ENCODE results near the gene SCN4B.

Gene SCN4B

DNA sequence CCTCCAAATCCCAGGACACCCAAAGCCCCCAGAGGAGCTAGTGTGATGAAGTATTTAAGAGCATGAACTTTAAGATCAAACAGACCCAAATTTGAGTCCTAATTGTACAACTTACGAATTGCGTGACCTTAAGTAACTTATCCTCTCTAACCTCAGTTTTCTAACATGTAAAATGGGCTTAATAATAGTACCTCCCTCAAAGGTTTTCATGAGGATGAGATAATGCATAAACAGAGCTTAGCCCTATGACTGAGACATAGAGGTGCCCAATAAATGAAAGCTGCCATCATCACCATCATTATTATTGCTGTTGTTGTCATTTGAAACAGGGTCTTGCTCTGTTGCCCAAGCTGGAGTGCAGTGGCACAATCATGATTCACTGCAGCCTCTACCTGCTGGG is 14.6 kb upstream of the SCN4B start:
- TF ChIP-seq EZH2 (IDR thresholded peaks at IDR 0.05; ENCODE audit: borderline replicate concordance, low read depth, low read length, severe bottlenecking) = no peak
- TF ChIP-seq, protein P1, sequence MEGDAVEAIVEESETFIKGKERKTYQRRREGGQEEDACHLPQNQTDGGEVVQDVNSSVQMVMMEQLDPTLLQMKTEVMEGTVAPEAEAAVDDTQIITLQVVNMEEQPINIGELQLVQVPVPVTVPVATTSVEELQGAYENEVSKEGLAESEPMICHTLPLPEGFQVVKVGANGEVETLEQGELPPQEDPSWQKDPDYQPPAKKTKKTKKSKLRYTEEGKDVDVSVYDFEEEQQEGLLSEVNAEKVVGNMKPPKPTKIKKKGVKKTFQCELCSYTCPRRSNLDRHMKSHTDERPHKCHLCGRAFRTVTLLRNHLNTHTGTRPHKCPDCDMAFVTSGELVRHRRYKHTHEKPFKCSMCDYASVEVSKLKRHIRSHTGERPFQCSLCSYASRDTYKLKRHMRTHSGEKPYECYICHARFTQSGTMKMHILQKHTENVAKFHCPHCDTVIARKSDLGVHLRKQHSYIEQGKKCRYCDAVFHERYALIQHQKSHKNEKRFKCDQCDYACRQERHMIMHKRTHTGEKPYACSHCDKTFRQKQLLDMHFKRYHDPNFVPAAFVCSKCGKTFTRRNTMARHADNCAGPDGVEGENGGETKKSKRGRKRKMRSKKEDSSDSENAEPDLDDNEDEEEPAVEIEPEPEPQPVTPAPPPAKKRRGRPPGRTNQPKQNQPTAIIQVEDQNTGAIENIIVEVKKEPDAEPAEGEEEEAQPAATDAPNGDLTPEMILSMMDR (IDR thresholded peaks at IDR 0.05; ENCODE audit: borderline replicate concordance, extremely low read depth, low read length, poor library complexity, severe bottlenecking) = no peak
- H3K9ac ChIP-seq (ENCODE audit: low read depth, low read length) = no peak overlapping the region
- H3K27me3 ChIP-seq (ENCODE audit: insufficient read depth, low read length, poor library complexity) = peaks cover 14% of the 10 kb centered on the region
- H3K4me2 ChIP-seq (ENCODE audit: insufficient read depth, low read length) = no peak overlapping the region
- H4K20me1 ChIP-seq (ENCODE audit: insufficient read depth, low read length) = no peaks in the 10 kb centered on the region; the same call in 1 of the 2 replicates
- H2AFZ ChIP-seq (ENCODE audit: low read depth, low read length) = no peak overlapping the region
- DNase-seq = no peak
- H3K79me2 ChIP-seq (ENCODE audit: insufficient read depth, low read length) = no peaks in the 10 kb centered on the region
- peaks cover 8% of the 10 kb centered on the region for H3K4me1 ChIP-seq (ENCODE audit: insufficient read depth, low read length)
- H3K9me3 ChIP-seq (ENCODE audit: insufficient read depth, low read length, severe bottlenecking) = no peaks in the 10 kb centered on the region
- H3K36me3 ChIP-seq (ENCODE audit: insufficient read depth, low read length) = no peaks in the 10 kb centered on the region
- no peak overlapping the region for H3K4me3 ChIP-seq (ENCODE audit: low read depth in 1 of 2, low read length in 2 of 2)
- no peak for ATAC-seq (ENCODE audit: insufficient read depth, low read depth)
- no peak overlapping the region for H3K27ac ChIP-seq (ENCODE audit: low read length)

DNA sequence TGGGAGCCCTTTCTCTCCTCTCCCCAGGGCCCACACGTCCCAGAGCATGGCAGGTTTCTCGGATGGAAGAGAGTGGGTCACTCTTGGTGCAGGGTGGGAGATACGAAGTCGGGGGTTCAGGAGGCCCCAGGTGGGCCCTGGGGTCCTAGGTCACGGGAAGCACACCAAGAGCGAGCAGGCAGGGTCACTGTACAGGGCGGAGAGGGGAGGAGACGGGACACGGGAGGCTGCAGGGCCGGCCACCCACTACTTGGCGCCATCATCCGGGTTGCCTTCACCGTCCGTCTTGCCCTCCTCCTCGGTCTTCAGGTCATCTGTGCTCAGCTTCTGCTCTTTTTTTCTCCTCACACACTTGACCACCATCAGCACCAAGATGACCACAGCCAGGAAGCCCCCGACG is 14.0 kb upstream of the SCN4B start:
- no peak for ATAC-seq (ENCODE audit: insufficient read depth, low read depth)
- peaks cover 18% of the 10 kb centered on the region for H3K27me3 ChIP-seq (ENCODE audit: insufficient read depth, low read length, poor library complexity)

DNA sequence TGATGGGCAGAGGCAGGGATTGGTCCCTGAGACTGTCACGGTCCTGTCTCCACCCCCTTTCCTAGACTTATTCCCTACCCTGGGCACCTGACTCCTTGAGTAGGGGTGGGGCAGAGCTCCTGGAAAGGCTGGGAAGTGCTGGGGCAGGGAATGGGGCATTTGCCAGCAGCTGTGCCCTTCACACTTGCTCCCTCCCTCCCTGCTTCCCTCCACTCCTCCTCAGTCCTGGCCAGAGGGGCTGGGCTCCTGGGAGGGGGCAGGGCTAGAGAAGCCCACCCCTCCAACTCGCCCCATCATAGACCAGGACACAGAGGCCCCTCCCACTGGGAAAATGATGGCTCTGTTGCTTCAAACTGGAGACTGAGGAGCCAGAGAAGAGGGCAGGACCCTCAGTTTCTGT is 12.3 kb upstream of the SCN4B start:
- H3K27me3 ChIP-seq (ENCODE audit: insufficient read depth, low read length, poor library complexity) = peaks cover 26% of the 10 kb centered on the region
- no peaks in the 10 kb centered on the region for H3K79me2 ChIP-seq (ENCODE audit: insufficient read depth, low read length)
- no peak for ATAC-seq (ENCODE audit: insufficient read depth, low read depth)
- no peak for DNase-seq
- no peaks in the 10 kb centered on the region for H4K20me1 ChIP-seq (ENCODE audit: insufficient read depth, low read length)
- no peak overlapping the region for H3K27ac ChIP-seq (ENCODE audit: low read length)
- no peak overlapping the region for H3K4me3 ChIP-seq (ENCODE audit: low read depth in 1 of 2, low read length in 2 of 2)
- no peaks in the 10 kb centered on the region for H3K9me3 ChIP-seq (ENCODE audit: insufficient read depth, low read length, severe bottlenecking)
- no peak overlapping the region for H3K9ac ChIP-seq (ENCODE audit: low read depth, low read length)
- H2AFZ ChIP-seq (ENCODE audit: low read depth, low read length) = no peak overlapping the region
- no peaks in the 10 kb centered on the region for H3K4me1 ChIP-seq (ENCODE audit: insufficient read depth, low read length)
- no peak overlapping the region for H3K4me2 ChIP-seq (ENCODE audit: insufficient read depth, low read length)
- no peaks in the 10 kb centered on the region for H3K36me3 ChIP-seq (ENCODE audit: insufficient read depth, low read length)
- TF ChIP-seq, protein P1 (IDR thresholded peaks at IDR 0.05; ENCODE audit: borderline replicate concordance, extremely low read depth, low read length, poor library complexity, severe bottlenecking) = no peak
- TF ChIP-seq EZH2 (IDR thresholded peaks at IDR 0.05; ENCODE audit: borderline replicate concordance, low read depth, low read length, severe bottlenecking) = no peak

More for the DNA sequence above, 14.0 kb upstream of the SCN4B start:
- Histone ChIP-seq H3K9me3 (ENCODE audit: insufficient read depth, low read length, severe bottlenecking) (no peaks in the 10 kb centered on the region), H2AFZ (ENCODE audit: low read depth, low read length) (no peak overlapping the region), H3K4me2 (ENCODE audit: insufficient read depth, low read length) (no peak overlapping the region), H3K36me3 (ENCODE audit: insufficient read depth, low read length) (no peaks in the 10 kb centered on the region), H3K79me2 (ENCODE audit: insufficient read depth, low read length) (no peaks in the 10 kb centered on the region), H3K4me3 (ENCODE audit: low read depth in 1 of 2, low read length in 2 of 2) (no peak overlapping the region), H3K27ac (ENCODE audit: low read length) (no peak overlapping the region), H3K9ac (ENCODE audit: low read depth, low read length) (no peak overlapping the region), H4K20me1 (ENCODE audit: insufficient read depth, low read length) (no peaks in the 10 kb centered on the region; the same call in 1 of the 2 replicates), H3K4me1 (ENCODE audit: insufficient read depth, low read length) (peaks cover 4% of the 10 kb centered on the region)
- no peak for DNase-seq
- TF ChIP-seq, protein P1 (IDR thresholded peaks at IDR 0.05; ENCODE audit: borderline replicate concordance, extremely low read depth, low read length, poor library complexity, severe bottlenecking) = no peak
- no peak for TF ChIP-seq EZH2 (IDR thresholded peaks at IDR 0.05; ENCODE audit: borderline replicate concordance, low read depth, low read length, severe bottlenecking)

DNA sequence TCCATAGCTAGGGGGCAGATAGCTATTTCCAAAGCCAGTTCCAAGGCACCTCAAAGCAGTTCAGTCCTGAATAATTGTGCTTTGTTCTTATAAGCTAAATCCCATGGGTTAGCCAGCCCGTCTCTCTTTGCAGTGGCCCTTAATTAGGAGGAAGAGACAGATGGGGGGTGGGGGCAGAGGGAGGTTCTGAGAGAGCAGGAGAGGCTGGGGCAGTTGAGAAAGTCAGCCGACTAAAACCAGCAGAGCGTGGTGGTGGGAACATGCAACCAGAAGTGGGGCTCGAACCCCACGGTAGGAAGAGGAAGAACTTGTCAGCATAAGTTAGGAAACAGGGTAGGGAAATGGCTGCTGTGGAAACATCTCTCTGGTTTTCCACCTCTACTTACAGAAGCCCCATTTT is 10.9 kb upstream of the SCN4B start:
- TF ChIP-seq, protein P1 (IDR thresholded peaks at IDR 0.05; ENCODE audit: borderline replicate concordance, extremely low read depth, low read length, poor library complexity, severe bottlenecking) = no peak
- Histone ChIP-seq H3K4me1 (ENCODE audit: insufficient read depth, low read length) (no peaks in the 10 kb centered on the region), H3K36me3 (ENCODE audit: insufficient read depth, low read length) (no peaks in the 10 kb centered on the region), H3K27me3 (ENCODE audit: insufficient read depth, low read length, poor library complexity) (peaks cover 26% of the 10 kb centered on the region), H3K4me3 (ENCODE audit: low read depth in 1 of 2, low read length in 2 of 2) (no peak overlapping the region), H3K4me2 (ENCODE audit: insufficient read depth, low read length) (no peak overlapping the region), H4K20me1 (ENCODE audit: insufficient read depth, low read length) (no peaks in the 10 kb centered on the region), H3K9ac (ENCODE audit: low read depth, low read length) (no peak overlapping the region), H3K79me2 (ENCODE audit: insufficient read depth, low read length) (no peaks in the 10 kb centered on the region), H3K9me3 (ENCODE audit: insufficient read depth, low read length, severe bottlenecking) (no peaks in the 10 kb centered on the region), H2AFZ (ENCODE audit: low read depth, low read length) (no peak overlapping the region), H3K27ac (ENCODE audit: low read length) (no peak overlapping the region)
- ATAC-seq (ENCODE audit: insufficient read depth, low read depth) (no peak), DNase-seq (no peak)

Measured in DND-41 (cell line).